Cardiac fibroblast (primary cell): ENCODE results near the gene SSBP3.

Experiments
- DNase-seq, 2 donors: peaks; one replicate each; pipeline versions ENCODE4 v3.0.0 to v3.0.0-alpha.2; 2010; ENCODE audit warnings: low read depth in 2 of 2
- H3K4me3 ChIP-seq, 2 donors: replicated peaks in 1 of 2; 1 replicate in 1 of 2; 2 replicates in 1 of 2; pipeline ENCODE4 v1.5.1; 2011; ENCODE audit warnings: low read depth in 2 of 2, low read length in 2 of 2, mild to moderate bottlenecking in 2 of 2, moderate library complexity in 1 of 2
- CTCF ChIP-seq: IDR thresholded peaks from one replicate; pipeline ENCODE4 v1.5.1; 2011; ENCODE audit warnings: low read depth, mild to moderate bottlenecking, low read length, inconsistent platforms

SSBP3 gene

GRCh38 chr1:54207287-54207686, 198.9 kb downstream of the SSBP3 start:
- DNase-seq, result no peak
- no peak for TF ChIP-seq CTCF
- no peak overlapping the region for H3K4me3 ChIP-seq

GRCh38 chr1:54204199-54204598, 202.0 kb downstream of the SSBP3 start:
- no peak overlapping the region for H3K4me3 ChIP-seq
- TF ChIP-seq CTCF, result no peak
- no peak for DNase-seq

GRCh38 chr1:54200519-54200997, 205.6 kb downstream of the SSBP3 start:
- peak overlapping the region; percentile 76 to 94 for H3K4me3 ChIP-seq
- peak in 1 of 2 donors; percentile 28 for DNase-seq
- TF ChIP-seq CTCF, result no peak

GRCh38 chr1:54199765-54200518, 206.3 kb downstream of the SSBP3 start, which contains the start of the genes CYB5RL and MRPL37:
CYB5RL (minus strand) TSS chr1:54200030; CDS start chr1:54195616, 4,414 bp downstream.
MRPL37 (plus strand) TSS chr1:54200167; CDS start chr1:54200244, 77 bp downstream.
- no peak for TF ChIP-seq CTCF
- peak; percentile 98 for DNase-seq
- H3K4me3 ChIP-seq, result peak within 1 kb of the TSS; percentile 76 to 94

GRCh38 chr1:54199151-54199764, 206.9 kb downstream of the SSBP3 start:
- TF ChIP-seq CTCF, result no peak

GRCh38 chr1:54193453-54193852, 212.7 kb downstream of the SSBP3 start:
- no peak for DNase-seq
- no peak for TF ChIP-seq CTCF
- H3K4me3 ChIP-seq, result no peak overlapping the region

More at GRCh38 chr1:54199151-54199764, 206.9 kb downstream of the SSBP3 start:
- no peak for DNase-seq
- peak overlapping the region; percentile 76 to 94 for H3K4me3 ChIP-seq
